ENCODE results near the gene NKRF. TPM values are rescaled to one million over a fixed set of nuclear protein-coding genes. Genes with fewer than 3 reads are reported as not detected.
A peak's percentile ranks its signal among the peaks of the same experiment; 100 is the strongest.

The NKRF gene
- total RNA-seq, 2 experiments from 2014 or later, result 13.7 to 15.4 TPM

DNA sequence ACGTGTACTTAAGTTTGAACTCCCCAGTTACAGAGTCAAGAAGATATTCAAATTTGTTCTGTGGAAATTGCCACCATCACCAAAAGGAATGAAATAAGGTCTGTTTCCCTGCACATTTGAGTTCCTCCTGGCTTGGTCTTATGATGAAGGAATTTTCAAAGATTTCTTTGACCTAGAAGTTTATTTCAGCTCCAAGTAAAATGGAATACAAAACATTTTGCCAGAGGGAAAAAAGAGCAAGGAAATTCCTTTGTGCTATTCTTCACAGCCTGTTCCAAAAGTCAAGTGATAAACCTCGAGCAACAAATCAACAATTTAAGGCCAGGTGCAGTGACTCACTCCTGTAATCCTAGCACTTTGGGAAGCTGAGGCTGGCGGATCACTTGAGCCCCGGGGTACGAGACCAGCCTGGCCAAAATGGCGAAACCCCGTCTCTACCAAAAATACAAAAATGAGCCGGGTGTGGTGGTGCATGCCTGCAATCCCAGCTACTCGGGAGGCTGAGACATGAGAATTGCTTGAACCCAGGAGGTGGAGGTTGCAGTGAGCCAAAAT, 3.4 kb downstream of the NKRF start:
- ChIA-PET POLR2A (no interaction called here), CTCF (interaction anchor here (0.6 to 0.7 kb wide), 2 partner anchors 73 to 118 kb away, joined by 3 read pairs; no protein-coding TSS in a partner anchor)
- Mint-ChIP-seq H3K4me1 (peaks cover 35% of the 10 kb centered on the region), H3K27me3 (no peaks in the 10 kb centered on the region), H3K27ac (no peak overlapping the region), H3K36me3 (ENCODE audit: low read depth) (peaks cover 6% of the 10 kb centered on the region), H3K9me3 (no peaks in the 10 kb centered on the region), H3K4me3 (no peak overlapping the region)
- no peak for DNase-seq

DNA sequence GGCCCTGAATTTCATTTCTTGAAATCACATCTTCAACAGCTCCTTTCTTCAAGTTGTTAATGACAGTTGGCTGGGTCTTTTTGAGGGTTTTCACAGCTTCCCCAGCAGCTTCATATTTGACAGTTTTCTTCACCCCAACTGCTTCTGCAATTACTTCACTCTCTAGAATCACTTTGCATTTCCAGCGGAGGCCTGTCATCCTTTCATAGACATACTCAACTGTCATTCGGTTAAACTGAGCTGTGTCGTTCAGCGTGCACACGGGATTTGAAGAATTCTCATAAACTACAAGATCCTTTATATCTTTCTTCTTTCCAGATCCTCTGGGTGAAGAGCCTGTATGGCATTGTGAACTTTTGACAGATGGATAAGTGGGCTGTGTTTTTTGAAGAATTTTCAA, 16.4 kb downstream of the NKRF start:
- POLR2A ChIA-PET, result no interaction called here
- no peaks in the 10 kb centered on the region for H3K27me3 Mint-ChIP-seq

DNA sequence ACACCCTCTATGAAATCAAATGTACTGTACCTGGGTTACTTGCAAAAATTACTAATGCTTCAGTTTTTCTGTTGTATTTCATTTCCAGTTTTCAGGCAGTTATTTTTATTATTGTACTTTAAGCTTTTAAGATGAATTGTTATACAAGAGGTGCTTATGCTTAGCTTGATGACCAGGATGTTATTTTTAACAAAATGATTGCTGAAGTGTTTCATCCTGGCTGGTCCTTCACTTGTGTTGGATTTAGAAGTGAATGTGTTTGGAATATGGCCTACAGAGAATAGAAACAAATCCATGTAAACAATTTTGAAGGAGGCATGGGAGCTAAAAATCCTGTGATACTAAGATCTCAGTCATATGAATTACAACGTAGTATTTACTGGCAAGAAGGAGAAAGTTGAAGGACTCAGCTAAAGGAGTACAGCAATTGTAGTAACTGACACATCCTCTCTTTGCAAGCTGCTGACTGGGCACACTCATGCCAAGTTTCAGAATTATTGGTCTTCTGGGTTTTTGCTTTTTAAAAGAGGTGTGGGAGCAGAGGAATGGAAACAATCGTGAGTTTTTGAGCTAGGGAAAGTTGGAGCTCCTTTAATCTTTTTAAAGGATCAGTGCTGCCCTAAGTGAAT, 22.7 kb downstream of the NKRF start:
- Mint-ChIP-seq H3K4me3 (no peak overlapping the region), H3K36me3 (ENCODE audit: low read depth) (peaks cover 4% of the 10 kb centered on the region), H3K27ac (peak overlapping the region; percentile 6), H3K9me3 (no peaks in the 10 kb centered on the region), H3K4me1 (peaks cover 10% of the 10 kb centered on the region), H3K27me3 (no peaks in the 10 kb centered on the region)
- DNase-seq, result no peak
- CTCF ChIA-PET, result interaction anchor here (0.6 to 2.0 kb wide), 4 partner anchors 13 to 84 kb away, joined by 3 to 5 read pairs (median 3); no protein-coding TSS in a partner anchor
- POLR2A ChIA-PET, result no interaction called here

More for the DNA sequence above, 16.4 kb downstream of the NKRF start:
- no peak for DNase-seq
- Mint-ChIP-seq H3K4me3 (no peak overlapping the region), H3K9me3 (no peaks in the 10 kb centered on the region), H3K4me1 (peaks cover 7% of the 10 kb centered on the region), H3K27ac (no peak overlapping the region), H3K36me3 (ENCODE audit: low read depth) (peaks cover 22% of the 10 kb centered on the region)
- CTCF ChIA-PET, result interaction anchor here (1.4 to 1.7 kb wide), 2 partner anchors 22 to 93 kb away, joined by 3 to 4 read pairs; no protein-coding TSS in a partner anchor

DNA sequence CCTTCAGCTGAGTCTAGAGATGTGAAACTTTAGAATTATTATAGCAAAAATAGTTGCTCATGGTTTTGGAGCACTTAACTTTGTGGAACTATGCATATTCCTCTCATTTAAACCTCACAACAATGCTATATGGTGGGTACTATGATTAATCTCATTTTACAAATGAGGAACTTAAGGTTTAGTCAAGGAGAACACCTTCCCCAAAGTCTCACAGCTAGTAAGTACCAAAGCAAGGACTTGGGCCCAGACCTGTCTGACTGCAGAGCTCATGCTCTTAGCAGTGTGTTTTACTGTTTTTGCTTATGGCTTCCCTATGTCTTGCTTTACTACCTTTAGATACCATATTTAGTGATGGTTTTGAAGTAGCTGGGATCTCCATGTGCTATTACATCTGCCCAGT, 26.8 kb downstream of the NKRF start:
- ChIA-PET POLR2A (no interaction called here), CTCF (interaction anchor here (0.6 kb wide), 1 partner anchor 121 kb away, joined by 5 read pairs; no protein-coding TSS in a partner anchor)
- Mint-ChIP-seq H3K4me3 (no peak overlapping the region), H3K27me3 (no peaks in the 10 kb centered on the region), H3K36me3 (ENCODE audit: low read depth) (peaks cover 8% of the 10 kb centered on the region), H3K9me3 (no peaks in the 10 kb centered on the region), H3K27ac (no peak overlapping the region), H3K4me1 (peaks cover 25% of the 10 kb centered on the region)
- DNase-seq, result no peak

DNA sequence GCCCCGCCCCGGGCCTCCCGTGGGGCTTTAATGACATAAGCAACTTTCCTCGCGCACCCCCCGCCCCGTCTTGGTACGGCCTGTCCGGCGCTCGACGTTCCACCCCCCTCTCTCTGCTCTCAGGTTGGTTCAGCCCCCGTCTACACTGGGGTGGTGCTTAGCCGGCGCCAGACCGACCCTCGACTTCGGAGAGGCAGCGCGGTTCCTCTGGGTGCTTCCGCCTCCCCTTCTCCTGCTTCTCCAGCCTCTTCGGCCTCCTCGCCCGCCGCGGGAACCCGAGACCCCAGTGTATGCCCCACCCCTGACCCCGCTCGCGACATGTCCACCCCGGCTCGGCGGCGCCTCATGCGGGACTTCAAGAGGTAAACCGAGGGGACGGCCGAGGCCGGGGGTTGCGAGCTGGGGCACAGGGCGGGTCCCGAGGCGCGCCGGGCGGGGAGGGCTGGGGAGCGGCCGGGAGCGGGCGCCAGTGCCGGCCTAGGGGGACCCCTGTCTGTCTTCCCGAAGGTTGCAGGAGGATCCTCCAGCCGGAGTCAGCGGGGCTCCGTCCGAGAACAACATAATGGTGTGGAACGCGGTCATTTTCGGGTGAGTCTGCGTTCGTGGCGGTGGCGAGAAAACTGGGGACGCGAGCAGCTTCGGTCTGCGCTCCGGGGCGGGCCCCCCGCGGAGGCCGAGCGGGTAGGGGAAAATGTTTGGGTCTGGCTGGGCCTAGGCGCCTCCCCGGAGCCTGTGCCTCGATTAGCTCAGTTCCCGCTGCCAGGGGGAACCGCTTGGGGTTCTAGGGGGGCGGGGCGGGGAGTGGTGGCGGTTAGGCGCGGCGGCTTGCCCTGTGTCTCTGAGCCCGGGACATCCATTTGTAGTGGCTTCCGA, 31.6 kb downstream of the NKRF start, which contains the start of gene UBE2A:
UBE2A (plus strand) TSS at position 170 of the 873 bp plus-strand sequence; CDS start at position 319, 149 bp downstream.
- Mint-ChIP-seq H3K27me3 (no peaks in the 10 kb centered on the region), H3K36me3 (ENCODE audit: low read depth) (peaks cover 5% of the 10 kb centered on the region), H3K27ac (peak within 1 kb of the TSS; percentile 92), H3K4me1 (peaks cover 31% of the 10 kb centered on the region), H3K9me3 (no peaks in the 10 kb centered on the region), H3K4me3 (peak within 1 kb of the TSS; percentile 84)
- CTCF ChIA-PET, result interaction anchor here (0.5 to 0.9 kb wide), 3 partner anchors 12 to 426 kb away, joined by 3 read pairs; no protein-coding TSS in a partner anchor
- peak; percentile 90 for DNase-seq
- POLR2A ChIA-PET, result interaction anchor here (0.6 to 1.2 kb wide), 2 partner anchors 117 to 119 kb away, joined by 3 to 6 read pairs; partner anchors contain the start of gene SEPTIN6

DNA sequence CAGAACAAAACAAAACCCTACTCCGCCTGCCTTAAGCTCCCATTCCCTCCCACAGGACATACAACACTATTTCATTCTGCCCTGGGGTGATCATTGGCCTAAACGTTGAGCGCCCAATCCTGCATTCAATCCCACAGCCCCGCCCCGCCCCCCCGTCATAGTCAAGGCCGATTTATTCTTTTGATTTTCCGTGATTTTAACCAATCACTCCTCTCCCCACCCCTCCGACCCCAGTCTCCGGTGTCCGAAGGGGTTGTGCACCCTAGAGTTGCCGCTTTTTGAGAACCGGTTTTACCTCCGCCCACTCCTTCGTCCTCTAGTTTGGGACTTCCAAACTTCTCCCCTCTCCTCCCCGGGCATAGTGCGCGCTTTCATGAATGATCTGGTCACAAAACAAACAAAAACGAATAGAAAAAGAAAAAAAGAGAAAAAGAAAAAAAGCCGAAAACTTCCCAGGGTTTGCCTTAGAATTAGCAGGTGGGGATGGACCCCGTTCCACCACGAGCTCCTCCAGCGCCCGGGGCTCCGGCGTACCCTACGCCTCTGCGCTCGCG, 32.3 kb downstream of the NKRF start:
- Mint-ChIP-seq H3K27me3 (no peaks in the 10 kb centered on the region), H3K9me3 (no peaks in the 10 kb centered on the region), H3K4me1 (peaks cover 31% of the 10 kb centered on the region), H3K36me3 (ENCODE audit: low read depth) (peaks cover 5% of the 10 kb centered on the region), H3K27ac (peak overlapping the region; percentile 92), H3K4me3 (peak overlapping the region; percentile 84)
- DNase-seq, result no peak
- ChIA-PET POLR2A (interaction anchor here (1.2 kb wide), 1 partner anchor 119 kb away, joined by 6 read pairs; the partner anchor contains the start of gene SEPTIN6), CTCF (no interaction called here)

DNA sequence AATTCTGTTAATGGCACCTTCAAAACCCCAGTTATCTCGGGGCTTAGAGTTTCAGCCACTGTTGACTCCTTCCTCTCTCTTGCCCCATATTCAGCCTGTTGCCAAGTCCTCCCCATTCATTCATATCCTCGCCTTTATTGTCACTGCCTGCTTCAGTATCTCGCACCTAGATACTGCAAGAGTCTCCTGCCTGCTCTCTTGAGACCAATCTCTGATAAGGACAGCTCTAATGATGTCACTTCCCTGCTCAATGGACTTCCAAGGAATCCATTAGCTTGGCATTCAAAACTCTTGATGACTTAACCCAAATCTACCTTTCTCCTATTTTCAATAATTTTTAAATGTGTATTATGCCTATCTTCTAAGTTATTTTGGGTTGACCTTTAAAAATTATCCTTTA, 33.0 kb downstream of the NKRF start:
- peak overlapping the region; percentile 92 for H3K27ac Mint-ChIP-seq
- no peaks in the 10 kb centered on the region for H3K9me3 Mint-ChIP-seq
- ChIA-PET POLR2A (no interaction called here), CTCF (interaction anchor here (0.6 kb wide), 1 partner anchor 385 kb away, joined by 3 read pairs; no protein-coding TSS in a partner anchor)
- peaks cover 3% of the 10 kb centered on the region for H3K36me3 Mint-ChIP-seq (ENCODE audit: low read depth)
- H3K4me3 Mint-ChIP-seq, result peak overlapping the region; percentile 84
- no peaks in the 10 kb centered on the region for H3K27me3 Mint-ChIP-seq
- no peak for DNase-seq
- peaks cover 28% of the 10 kb centered on the region for H3K4me1 Mint-ChIP-seq

DNA sequence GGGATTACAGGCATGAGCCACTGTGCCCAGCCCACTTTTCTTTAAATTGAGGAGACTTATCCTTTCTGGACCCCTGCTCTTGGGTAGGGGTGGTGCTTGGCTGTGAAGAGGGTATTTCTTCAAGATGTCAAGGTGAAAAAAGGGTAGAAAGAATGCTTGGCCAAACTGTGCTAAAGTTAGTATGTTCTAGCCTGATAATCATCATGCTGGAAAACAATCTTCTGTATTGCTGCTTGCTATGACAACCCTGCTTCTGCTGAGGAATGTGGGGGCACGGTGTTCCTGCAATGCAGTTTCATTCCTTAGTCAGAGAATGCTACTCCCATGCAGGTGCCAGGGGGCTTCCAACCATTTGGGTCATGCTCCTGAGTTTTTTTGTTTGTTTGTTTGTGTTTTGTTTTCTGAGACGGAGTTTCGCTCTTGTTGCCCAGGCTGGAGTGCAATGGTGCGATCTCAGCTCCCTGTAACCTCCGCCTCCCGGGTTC, 35.8 kb downstream of the NKRF start:
- POLR2A ChIA-PET, result no interaction called here

DNA sequence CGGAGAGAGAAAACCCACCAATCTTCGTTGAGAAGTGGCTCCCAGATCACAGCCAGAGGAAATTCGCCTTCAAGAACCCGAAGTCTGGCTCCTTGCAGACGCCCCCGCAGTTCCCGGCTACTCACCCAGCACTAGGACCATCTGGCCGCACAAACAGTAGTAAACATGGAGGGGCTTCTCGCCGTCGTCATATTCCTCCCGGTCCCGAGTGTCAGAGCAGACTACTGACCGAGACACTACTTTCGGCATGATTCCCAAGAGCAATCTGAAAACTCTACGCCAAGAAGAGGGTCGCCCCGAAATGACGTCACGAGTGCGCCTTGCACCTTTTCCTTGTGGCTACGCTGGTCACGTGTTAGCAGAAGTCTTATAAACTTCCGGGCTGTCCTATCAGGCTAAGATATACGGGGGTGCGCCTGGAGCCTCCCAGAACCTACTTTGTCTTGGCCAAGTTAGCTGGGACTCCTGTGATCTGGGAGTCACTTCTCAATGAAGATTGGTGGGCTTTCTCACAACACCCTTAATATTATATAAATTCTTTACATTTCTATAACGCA, 41.0 kb downstream of the NKRF start, which contains the start of gene STEEP1:
STEEP1 (minus strand) TSS at position 303 of the 557 bp plus-strand sequence; CDS start at position 249, 54 bp downstream.
- DNase-seq, result peak; percentile 92
- Mint-ChIP-seq H3K27ac (peak within 1 kb of the TSS; percentile 94), H3K4me3 (peak within 1 kb of the TSS; percentile 93), H3K9me3 (no peaks in the 10 kb centered on the region), H3K4me1 (peaks cover 20% of the 10 kb centered on the region), H3K27me3 (peaks cover 1% of the 10 kb centered on the region), H3K36me3 (ENCODE audit: low read depth) (peaks cover 1% of the 10 kb centered on the region)
- ChIA-PET POLR2A (no interaction called here), CTCF (interaction anchor here (1.5 kb wide), 1 partner anchor 13 kb away, joined by 4 read pairs; no protein-coding TSS in a partner anchor)

More for the DNA sequence above, 35.8 kb downstream of the NKRF start:
- no peak for DNase-seq
- peaks cover 16% of the 10 kb centered on the region for H3K4me1 Mint-ChIP-seq
- CTCF ChIA-PET, result no interaction called here
- H3K27ac Mint-ChIP-seq, result no peak overlapping the region
- no peak overlapping the region for H3K4me3 Mint-ChIP-seq
- H3K27me3 Mint-ChIP-seq, result peaks cover 1% of the 10 kb centered on the region
- no peaks in the 10 kb centered on the region for H3K9me3 Mint-ChIP-seq
- H3K36me3 Mint-ChIP-seq (ENCODE audit: low read depth), result no peaks in the 10 kb centered on the region

DNA sequence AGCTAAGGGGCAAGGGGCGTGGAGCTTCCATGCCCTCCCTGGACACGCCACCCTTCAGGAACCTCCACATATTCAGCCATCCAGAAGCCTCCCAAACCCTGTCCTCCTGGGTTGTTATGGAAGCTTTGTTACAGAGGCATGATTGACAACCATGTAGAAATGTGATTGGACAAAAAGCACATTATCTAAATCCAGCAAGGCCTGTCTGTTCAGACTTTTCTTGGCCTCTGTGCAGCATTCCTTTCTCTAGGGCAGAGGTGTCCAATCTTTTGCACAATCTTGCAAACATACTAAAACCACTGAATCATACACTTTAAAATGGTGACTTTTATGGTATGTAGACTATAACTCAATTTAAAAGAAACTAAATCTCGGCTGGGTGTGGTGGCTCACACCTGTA, 53.7 kb downstream of the NKRF start:
- Mint-ChIP-seq H3K27me3 (no peaks in the 10 kb centered on the region), H3K27ac (no peak overlapping the region), H3K36me3 (ENCODE audit: low read depth) (peaks cover 6% of the 10 kb centered on the region), H3K4me3 (no peak overlapping the region), H3K4me1 (peaks cover 2% of the 10 kb centered on the region), H3K9me3 (no peaks in the 10 kb centered on the region)
- ChIA-PET POLR2A (no interaction called here), CTCF (interaction anchor here (0.6 to 1.0 kb wide), 2 partner anchors 12 to 23 kb away, joined by 3 to 4 read pairs; partner anchors contain the start of gene STEEP1)
- DNase-seq, result no peak

DNA sequence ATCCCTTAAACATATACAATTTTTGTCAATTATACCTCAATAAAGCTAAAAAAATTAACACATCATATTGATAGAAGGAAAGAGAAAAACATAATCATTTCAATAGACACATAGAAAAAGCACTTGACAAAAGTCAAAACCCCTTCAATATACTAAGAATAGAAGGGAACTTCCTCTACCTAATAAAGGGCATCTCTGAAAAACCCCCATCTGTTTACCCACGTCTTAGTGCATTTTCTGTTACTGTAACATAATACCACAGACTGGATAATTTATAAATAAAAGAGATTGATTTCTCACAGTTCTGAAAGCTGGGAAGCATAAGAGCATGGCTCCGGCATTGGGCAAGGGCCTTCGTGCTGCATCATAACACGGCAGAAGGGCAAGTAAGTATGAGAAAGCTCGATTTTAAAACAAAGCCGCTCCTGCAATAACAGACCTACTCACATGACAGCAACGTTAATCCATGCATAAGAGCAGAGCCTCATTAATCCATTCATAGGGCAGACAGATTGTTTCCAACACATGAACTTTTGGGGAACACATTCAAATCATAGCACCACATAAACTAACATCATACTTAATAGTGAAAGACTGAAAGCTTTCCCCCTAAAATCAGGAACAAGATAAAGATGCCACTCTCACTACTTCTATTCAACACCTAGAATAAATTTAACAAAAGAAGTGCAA, 56.8 kb downstream of the NKRF start:
- Mint-ChIP-seq H3K4me1 (no peaks in the 10 kb centered on the region), H3K27ac (no peak overlapping the region), H3K36me3 (ENCODE audit: low read depth) (no peaks in the 10 kb centered on the region), H3K4me3 (no peak overlapping the region), H3K9me3 (no peaks in the 10 kb centered on the region), H3K27me3 (no peaks in the 10 kb centered on the region)
- no peak for DNase-seq
- POLR2A ChIA-PET, result no interaction called here
- CTCF ChIA-PET, result interaction anchor here (1.4 kb wide), 1 partner anchor 34 kb away, joined by 3 read pairs; no protein-coding TSS in a partner anchor

Measured in activated CD4-positive, alpha-beta T cell treated with anti-CD3 and anti-CD28 coated beads, Interleukin-2, amount 10 ng/mL, durations not matched to agents 7 days and 5 days (primary cell).